ENCODE data around the gene STX1A.

GRCh38 chr7:73671857-73672445, 47.5 kb downstream of the STX1A start:
- TF ChIP-seq, protein P1, sequence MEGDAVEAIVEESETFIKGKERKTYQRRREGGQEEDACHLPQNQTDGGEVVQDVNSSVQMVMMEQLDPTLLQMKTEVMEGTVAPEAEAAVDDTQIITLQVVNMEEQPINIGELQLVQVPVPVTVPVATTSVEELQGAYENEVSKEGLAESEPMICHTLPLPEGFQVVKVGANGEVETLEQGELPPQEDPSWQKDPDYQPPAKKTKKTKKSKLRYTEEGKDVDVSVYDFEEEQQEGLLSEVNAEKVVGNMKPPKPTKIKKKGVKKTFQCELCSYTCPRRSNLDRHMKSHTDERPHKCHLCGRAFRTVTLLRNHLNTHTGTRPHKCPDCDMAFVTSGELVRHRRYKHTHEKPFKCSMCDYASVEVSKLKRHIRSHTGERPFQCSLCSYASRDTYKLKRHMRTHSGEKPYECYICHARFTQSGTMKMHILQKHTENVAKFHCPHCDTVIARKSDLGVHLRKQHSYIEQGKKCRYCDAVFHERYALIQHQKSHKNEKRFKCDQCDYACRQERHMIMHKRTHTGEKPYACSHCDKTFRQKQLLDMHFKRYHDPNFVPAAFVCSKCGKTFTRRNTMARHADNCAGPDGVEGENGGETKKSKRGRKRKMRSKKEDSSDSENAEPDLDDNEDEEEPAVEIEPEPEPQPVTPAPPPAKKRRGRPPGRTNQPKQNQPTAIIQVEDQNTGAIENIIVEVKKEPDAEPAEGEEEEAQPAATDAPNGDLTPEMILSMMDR (conservative IDR thresholded peaks at IDR 0.05; ENCODE audit: low read length): no peak
- TF ChIP-seq EZH2phosphoT487 (IDR thresholded peaks at IDR 0.05; ENCODE audit: borderline replicate concordance, low read depth, low read length): no peak

Data from OCI-LY7 (cell line).